ENCODE results near the gene CACNA1B.

The CACNA1B gene

DNA sequence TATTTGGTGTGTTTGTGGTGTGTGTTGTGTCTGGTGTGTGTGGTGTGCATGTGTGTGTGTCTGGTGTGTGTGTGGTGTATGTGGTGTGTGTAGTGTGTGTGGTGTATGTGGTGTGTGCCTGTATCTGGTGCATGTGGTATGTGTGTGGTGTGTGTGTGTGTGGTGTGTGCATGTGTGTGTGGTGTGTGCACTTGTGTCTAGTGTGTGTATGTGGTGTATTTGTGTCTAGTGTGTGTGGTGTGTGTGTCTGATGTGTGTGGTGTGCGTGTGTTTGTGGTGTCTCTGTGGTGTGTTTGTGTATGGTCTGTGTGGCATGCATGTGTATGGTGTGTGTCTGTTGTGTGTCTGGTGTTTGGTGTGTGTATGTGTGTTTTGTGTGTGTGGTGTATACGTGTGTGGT, 71.1 kb downstream of the CACNA1B start:
- Histone ChIP-seq H3K27ac (ENCODE audit: low read depth, low read length) (no peak overlapping the region), H3K4me1 (ENCODE audit: insufficient read depth, low read length) (no peaks in the 10 kb centered on the region), H3K9ac (ENCODE audit: low read length) (no peak overlapping the region), H3K27me3 (ENCODE audit: control insufficient read depth in 1 of 2, insufficient read depth in 2 of 2, low read length in 2 of 2) (peaks cover 0 to 4% of the 10 kb centered on the region in 2 donors), H3K36me3 (ENCODE audit: insufficient read depth, low read length) (no peaks in the 10 kb centered on the region), H3K9me3 (ENCODE audit: low read length) (no peaks in the 10 kb centered on the region), H3K4me3 (ENCODE audit: low read depth in 1 of 2, low read length in 2 of 2) (no peak overlapping the region)

GRCh38 chr9:137949260-137949659, 71.7 kb downstream of the CACNA1B start:
- H3K4me3 ChIP-seq (ENCODE audit: low read depth in 1 of 2, low read length in 2 of 2), result no peak overlapping the region
- no peaks in the 10 kb centered on the region for H3K4me1 ChIP-seq (ENCODE audit: insufficient read depth, low read length)
- H3K27me3 ChIP-seq (ENCODE audit: control insufficient read depth in 1 of 2, insufficient read depth in 2 of 2, low read length in 2 of 2), result peaks cover 0 to 4% of the 10 kb centered on the region in 2 donors
- H3K9me3 ChIP-seq (ENCODE audit: low read length), result no peaks in the 10 kb centered on the region
- H3K9ac ChIP-seq (ENCODE audit: low read length), result no peak overlapping the region
- H3K27ac ChIP-seq (ENCODE audit: low read depth, low read length), result no peak overlapping the region
- no peaks in the 10 kb centered on the region for H3K36me3 ChIP-seq (ENCODE audit: insufficient read depth, low read length)

GRCh38 chr9:137951107-137951506, 73.5 kb downstream of the CACNA1B start:
- Histone ChIP-seq H3K9me3 (ENCODE audit: low read length) (no peaks in the 10 kb centered on the region), H3K9ac (ENCODE audit: low read length) (no peak overlapping the region), H3K27ac (ENCODE audit: low read depth, low read length) (no peak overlapping the region)

GRCh38 chr9:137951597-137952490, 74.3 kb downstream of the CACNA1B start:
- Histone ChIP-seq H3K9ac (ENCODE audit: low read length) (no peak overlapping the region), H3K27ac (ENCODE audit: low read depth, low read length) (no peak overlapping the region), H3K36me3 (ENCODE audit: insufficient read depth, low read length) (no peaks in the 10 kb centered on the region), H3K9me3 (ENCODE audit: low read length) (no peaks in the 10 kb centered on the region), H3K4me1 (ENCODE audit: insufficient read depth, low read length) (no peaks in the 10 kb centered on the region), H3K27me3 (ENCODE audit: control insufficient read depth in 1 of 2, insufficient read depth in 2 of 2, low read length in 2 of 2) (peaks cover 0 to 4% of the 10 kb centered on the region in 2 donors), H3K4me3 (ENCODE audit: low read depth in 1 of 2, low read length in 2 of 2) (no peak overlapping the region)

More at GRCh38 chr9:137951107-137951506, 73.5 kb downstream of the CACNA1B start:
- Histone ChIP-seq H3K4me1 (ENCODE audit: insufficient read depth, low read length) (no peaks in the 10 kb centered on the region), H3K27me3 (ENCODE audit: control insufficient read depth in 1 of 2, insufficient read depth in 2 of 2, low read length in 2 of 2) (peaks cover 0 to 4% of the 10 kb centered on the region in 2 donors), H3K36me3 (ENCODE audit: insufficient read depth, low read length) (no peaks in the 10 kb centered on the region), H3K4me3 (ENCODE audit: low read depth in 1 of 2, low read length in 2 of 2) (no peak overlapping the region)

GRCh38 chr9:137952976-137953666, 75.5 kb downstream of the CACNA1B start:
- H3K9me3 ChIP-seq (ENCODE audit: low read length), result no peaks in the 10 kb centered on the region
- H3K4me3 ChIP-seq (ENCODE audit: low read depth in 1 of 2, low read length in 2 of 2), result no peak overlapping the region
- H3K4me1 ChIP-seq (ENCODE audit: insufficient read depth, low read length), result no peaks in the 10 kb centered on the region
- no peak overlapping the region for H3K27ac ChIP-seq (ENCODE audit: low read depth, low read length)
- no peaks in the 10 kb centered on the region for H3K36me3 ChIP-seq (ENCODE audit: insufficient read depth, low read length)
- peaks cover 0 to 4% of the 10 kb centered on the region in 2 donors for H3K27me3 ChIP-seq (ENCODE audit: control insufficient read depth in 1 of 2, insufficient read depth in 2 of 2, low read length in 2 of 2)
- no peak overlapping the region for H3K9ac ChIP-seq (ENCODE audit: low read length)

DNA sequence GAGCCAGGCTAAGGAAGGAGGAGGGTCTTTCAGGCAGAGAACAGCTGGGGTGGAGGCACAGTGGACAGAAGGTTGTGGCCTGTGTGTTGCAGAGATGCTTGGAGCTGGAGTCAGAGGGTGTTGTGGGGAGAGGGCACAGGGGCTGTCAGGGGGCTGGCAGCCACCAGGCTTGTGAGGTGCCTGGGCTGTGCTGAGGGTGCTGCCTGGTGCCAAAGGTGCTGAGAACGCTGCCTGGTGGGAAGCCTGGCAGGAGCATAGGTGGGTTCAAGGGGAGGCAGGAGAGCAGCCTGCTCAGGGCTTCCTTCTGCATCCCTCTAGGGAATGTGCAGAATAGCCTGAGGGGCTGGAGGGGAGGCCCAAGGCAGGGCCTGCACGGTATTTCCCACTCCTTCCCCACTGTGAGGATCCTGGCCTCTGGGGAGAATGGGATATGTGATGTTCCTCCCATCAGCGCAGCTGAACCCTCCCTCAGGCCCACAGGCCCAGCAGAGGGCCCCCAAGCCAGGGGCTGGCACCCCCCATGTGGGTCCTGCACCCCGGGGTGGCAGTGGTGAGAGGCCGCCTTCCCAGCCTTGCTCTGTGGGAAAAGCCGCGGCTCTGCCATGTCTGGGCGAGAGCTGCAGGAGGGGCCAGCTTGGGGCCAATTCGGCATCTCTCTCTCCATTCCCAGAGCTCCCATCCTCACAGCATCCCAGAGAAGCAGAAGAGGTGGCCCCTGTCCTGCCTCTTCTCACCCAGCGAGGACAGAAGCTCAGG, 76.3 kb downstream of the CACNA1B start:
- Histone ChIP-seq H3K9ac (ENCODE audit: low read length) (no peak overlapping the region), H3K4me3 (ENCODE audit: low read depth in 1 of 2, low read length in 2 of 2) (no peak overlapping the region), H3K9me3 (ENCODE audit: low read length) (no peaks in the 10 kb centered on the region), H3K27ac (ENCODE audit: low read depth, low read length) (no peak overlapping the region), H3K36me3 (ENCODE audit: insufficient read depth, low read length) (no peaks in the 10 kb centered on the region), H3K27me3 (ENCODE audit: control insufficient read depth in 1 of 2, insufficient read depth in 2 of 2, low read length in 2 of 2) (peaks cover 0 to 4% of the 10 kb centered on the region in 2 donors), H3K4me1 (ENCODE audit: insufficient read depth, low read length) (no peaks in the 10 kb centered on the region)

- H3K36me3 ChIP-seq (ENCODE audit: insufficient read depth, low read length), result no peaks in the 10 kb centered on the region
Measured at GRCh38 chr9:137955224-137955570, 77.6 kb downstream of the CACNA1B start.

GRCh38 chr9:137955586-137955985, 78.0 kb downstream of the CACNA1B start:
- Histone ChIP-seq H3K27ac (ENCODE audit: low read depth, low read length) (no peak overlapping the region), H3K4me1 (ENCODE audit: insufficient read depth, low read length) (no peaks in the 10 kb centered on the region), H3K36me3 (ENCODE audit: insufficient read depth, low read length) (no peaks in the 10 kb centered on the region), H3K9ac (ENCODE audit: low read length) (no peak overlapping the region), H3K9me3 (ENCODE audit: low read length) (no peaks in the 10 kb centered on the region), H3K4me3 (ENCODE audit: low read depth in 1 of 2, low read length in 2 of 2) (no peak overlapping the region), H3K27me3 (ENCODE audit: control insufficient read depth in 1 of 2, insufficient read depth in 2 of 2, low read length in 2 of 2) (no peaks in the 10 kb centered on the region)

More at GRCh38 chr9:137955224-137955570, 77.6 kb downstream of the CACNA1B start:
- Histone ChIP-seq H3K27ac (ENCODE audit: low read depth, low read length) (no peak overlapping the region), H3K9ac (ENCODE audit: low read length) (no peak overlapping the region), H3K4me3 (ENCODE audit: low read depth in 1 of 2, low read length in 2 of 2) (no peak overlapping the region), H3K9me3 (ENCODE audit: low read length) (no peaks in the 10 kb centered on the region), H3K27me3 (ENCODE audit: control insufficient read depth in 1 of 2, insufficient read depth in 2 of 2, low read length in 2 of 2) (peaks cover 0 to 1% of the 10 kb centered on the region in 2 donors), H3K4me1 (ENCODE audit: insufficient read depth, low read length) (no peaks in the 10 kb centered on the region)

GRCh38 chr9:137956039-137956438, 78.5 kb downstream of the CACNA1B start:
- H3K9me3 ChIP-seq (ENCODE audit: low read length), result no peaks in the 10 kb centered on the region

GRCh38 chr9:137956688-137957385, 79.3 kb downstream of the CACNA1B start:
- Histone ChIP-seq H3K36me3 (ENCODE audit: insufficient read depth, low read length) (no peaks in the 10 kb centered on the region), H3K27me3 (ENCODE audit: control insufficient read depth in 1 of 2, insufficient read depth in 2 of 2, low read length in 2 of 2) (no peaks in the 10 kb centered on the region), H3K4me3 (ENCODE audit: low read depth in 1 of 2, low read length in 2 of 2) (no peak overlapping the region), H3K9me3 (ENCODE audit: low read length) (no peaks in the 10 kb centered on the region), H3K9ac (ENCODE audit: low read length) (no peak overlapping the region), H3K27ac (ENCODE audit: low read depth, low read length) (no peak overlapping the region), H3K4me1 (ENCODE audit: insufficient read depth, low read length) (no peaks in the 10 kb centered on the region)

More at GRCh38 chr9:137956039-137956438, 78.5 kb downstream of the CACNA1B start:
- Histone ChIP-seq H3K36me3 (ENCODE audit: insufficient read depth, low read length) (no peaks in the 10 kb centered on the region), H3K27me3 (ENCODE audit: control insufficient read depth in 1 of 2, insufficient read depth in 2 of 2, low read length in 2 of 2) (no peaks in the 10 kb centered on the region), H3K4me3 (ENCODE audit: low read depth in 1 of 2, low read length in 2 of 2) (no peak overlapping the region), H3K9ac (ENCODE audit: low read length) (no peak overlapping the region), H3K27ac (ENCODE audit: low read depth, low read length) (no peak overlapping the region), H3K4me1 (ENCODE audit: insufficient read depth, low read length) (no peaks in the 10 kb centered on the region)
